NB4 (cell line): ENCODE results near the gene LPP.

Experiments used
- POLR2A ChIP-seq: IDR thresholded peaks from 2 replicates; pipeline ENCODE4 v1.6.1; 2011; ENCODE audit warnings: mild to moderate bottlenecking; ENCODE audit not compliant: insufficient read length; ENCODE audit errors: extremely low read depth
- TF ChIP-seq, protein P1 (sequence below): IDR thresholded peaks from one replicate; pipeline ENCODE4 v1.5.1; 2012; ENCODE audit warnings: low read depth, low read length

GRCh38 chr3:188888321-188889053, 734.5 kb downstream of the LPP start:
- TF ChIP-seq, protein P1, sequence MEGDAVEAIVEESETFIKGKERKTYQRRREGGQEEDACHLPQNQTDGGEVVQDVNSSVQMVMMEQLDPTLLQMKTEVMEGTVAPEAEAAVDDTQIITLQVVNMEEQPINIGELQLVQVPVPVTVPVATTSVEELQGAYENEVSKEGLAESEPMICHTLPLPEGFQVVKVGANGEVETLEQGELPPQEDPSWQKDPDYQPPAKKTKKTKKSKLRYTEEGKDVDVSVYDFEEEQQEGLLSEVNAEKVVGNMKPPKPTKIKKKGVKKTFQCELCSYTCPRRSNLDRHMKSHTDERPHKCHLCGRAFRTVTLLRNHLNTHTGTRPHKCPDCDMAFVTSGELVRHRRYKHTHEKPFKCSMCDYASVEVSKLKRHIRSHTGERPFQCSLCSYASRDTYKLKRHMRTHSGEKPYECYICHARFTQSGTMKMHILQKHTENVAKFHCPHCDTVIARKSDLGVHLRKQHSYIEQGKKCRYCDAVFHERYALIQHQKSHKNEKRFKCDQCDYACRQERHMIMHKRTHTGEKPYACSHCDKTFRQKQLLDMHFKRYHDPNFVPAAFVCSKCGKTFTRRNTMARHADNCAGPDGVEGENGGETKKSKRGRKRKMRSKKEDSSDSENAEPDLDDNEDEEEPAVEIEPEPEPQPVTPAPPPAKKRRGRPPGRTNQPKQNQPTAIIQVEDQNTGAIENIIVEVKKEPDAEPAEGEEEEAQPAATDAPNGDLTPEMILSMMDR = no peak
- no peak for TF ChIP-seq POLR2A
